B cell (primary cell): Measurements from ENCODE around the gene KPNB1.

Experiments
- CTCF ChIP-seq: fragments of 200-600 bp; IDR thresholded peaks from one replicate; pipeline ENCODE4 v1.8.0; 2022; ENCODE audit warnings: antibody characterized with exemption, mild to moderate bottlenecking
- EZH2 ChIP-seq: IDR thresholded peaks from 2 replicates; pipeline ENCODE4 v1.6.1; 2012; ENCODE audit warnings: borderline replicate concordance, low read depth, mild to moderate bottlenecking, moderate library complexity, low read length; ENCODE audit not compliant: insufficient read depth, poor library complexity, severe bottlenecking

GRCh38 chr17:47717261-47717697 is 67.6 kb downstream of the KPNB1 start:
- TF ChIP-seq EZH2 (no peak), CTCF (no peak)
